GM21526 (cell line): ENCODE data around the gene CHPF2.

Experiments used
- ATAC-seq: cut with Tn5 transposase; IDR thresholded peaks from one replicate; pipeline ENCODE4 v1.9.1; 2021; ENCODE audit warnings: moderate library complexity; ENCODE audit not compliant: unreplicated experiment, low FRiP score

The CHPF2 gene

GRCh38 chr7:151244841-151245346 lies 12.6 kb downstream of the CHPF2 start:
- no peak for ATAC-seq

- ATAC-seq, result no peak
Observed at GRCh38 chr7:151245360-151246101, 13.2 kb downstream of the CHPF2 start.

- no peak for ATAC-seq
Observed at GRCh38 chr7:151246102-151246850, 14.0 kb downstream of the CHPF2 start.

- no peak for ATAC-seq
Observed at GRCh38 chr7:151246851-151247580, 14.7 kb downstream of the CHPF2 start.

GRCh38 chr7:151247611-151248345 lies 15.5 kb downstream of the CHPF2 start:
- no peak for ATAC-seq

- no peak for ATAC-seq
Observed at GRCh38 chr7:151248346-151249033, 16.2 kb downstream of the CHPF2 start, which contains the start of gene SMARCD3. Gene SMARCD3, minus strand, starts transcription at chr7:151248694. Its CDS starts 132 bp downstream, at chr7:151248562.

- no peak for ATAC-seq
Observed at GRCh38 chr7:151249034-151249731, 16.9 kb downstream of the CHPF2 start.

GRCh38 chr7:151249732-151250072 lies 17.4 kb downstream of the CHPF2 start:
- ATAC-seq, result no peak

GRCh38 chr7:151250181-151251132 lies 18.2 kb downstream of the CHPF2 start:
- no peak for ATAC-seq

- no peak for ATAC-seq
Observed at GRCh38 chr7:151251328-151251688, 19.0 kb downstream of the CHPF2 start.

- no peak for ATAC-seq
Observed at GRCh38 chr7:151251689-151252560, 19.6 kb downstream of the CHPF2 start.

- ATAC-seq, result no peak
Observed at GRCh38 chr7:151252561-151252835, 20.2 kb downstream of the CHPF2 start.

- ATAC-seq, result no peak
Observed at GRCh38 chr7:151252961-151253711, 20.9 kb downstream of the CHPF2 start.

- ATAC-seq, result no peak
Observed at GRCh38 chr7:151254316-151254715, 22.0 kb downstream of the CHPF2 start.

- no peak for ATAC-seq
Observed at GRCh38 chr7:151254851-151255250, 22.6 kb downstream of the CHPF2 start.

GRCh38 chr7:151255390-151255789 lies 23.1 kb downstream of the CHPF2 start:
- no peak for ATAC-seq
